Dedifferentiated amniotic fluid mesenchymal stem cell (primary cell): ENCODE data around the gene NUDT9.
A peak's percentile ranks its signal among the peaks of the same experiment; 100 is the strongest.
"Not testable (repeated sequence)": the region's sequence is repeated elsewhere in the genome, so short reads cannot be mapped to it uniquely, and the experiment has no call there.

ENCODE experiments used
- DNase-seq: peaks from one replicate; pipeline ENCODE4 v3.0.0-alpha.2; 2016; ENCODE audit errors: extremely low spot score

The NUDT9 gene

DNA sequence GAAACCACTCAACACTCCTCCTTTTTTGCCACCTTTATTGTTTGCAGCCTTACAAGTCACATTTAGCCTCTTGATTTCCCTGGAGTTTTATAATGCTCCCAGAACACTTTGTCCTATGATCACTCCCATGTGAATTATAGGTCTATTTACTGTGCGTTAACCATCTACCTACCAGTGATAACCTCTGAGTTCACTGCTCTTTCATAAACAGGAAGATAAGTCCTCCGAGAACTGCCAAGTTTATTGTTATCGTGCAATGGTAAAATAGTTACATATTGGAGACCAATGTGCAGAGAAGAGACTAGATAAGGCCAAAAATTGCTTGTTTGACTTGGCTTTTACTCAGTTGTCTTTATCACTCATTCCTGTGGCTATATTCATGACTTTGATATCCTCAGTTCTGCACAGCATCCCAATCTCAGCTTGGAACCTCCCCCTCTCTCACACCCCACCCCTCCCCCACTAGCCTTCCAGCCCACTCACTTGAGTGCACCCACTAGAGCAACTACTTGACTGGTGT is 12.9 kb upstream of the NUDT9 start:
- no peak for DNase-seq

DNA sequence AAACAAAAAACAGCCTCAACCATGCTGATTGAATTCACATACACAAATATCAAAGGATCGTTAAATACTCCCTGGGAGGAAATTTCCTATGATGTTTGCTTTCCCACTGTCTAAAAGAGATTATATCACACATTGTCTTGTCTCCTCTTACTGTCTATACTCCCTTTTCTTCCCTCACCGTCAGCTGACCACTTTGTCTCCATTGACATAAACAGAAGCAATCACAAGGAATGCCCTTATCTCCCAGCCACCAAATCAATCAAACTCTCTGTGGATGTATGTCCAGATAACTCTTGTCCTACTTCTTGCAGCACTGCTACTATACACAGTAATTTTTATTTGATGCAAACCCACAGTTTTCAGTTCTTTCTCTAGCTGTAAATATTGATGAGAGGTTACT is 12.2 kb upstream of the NUDT9 start:
- DNase-seq, result no peak

DNA sequence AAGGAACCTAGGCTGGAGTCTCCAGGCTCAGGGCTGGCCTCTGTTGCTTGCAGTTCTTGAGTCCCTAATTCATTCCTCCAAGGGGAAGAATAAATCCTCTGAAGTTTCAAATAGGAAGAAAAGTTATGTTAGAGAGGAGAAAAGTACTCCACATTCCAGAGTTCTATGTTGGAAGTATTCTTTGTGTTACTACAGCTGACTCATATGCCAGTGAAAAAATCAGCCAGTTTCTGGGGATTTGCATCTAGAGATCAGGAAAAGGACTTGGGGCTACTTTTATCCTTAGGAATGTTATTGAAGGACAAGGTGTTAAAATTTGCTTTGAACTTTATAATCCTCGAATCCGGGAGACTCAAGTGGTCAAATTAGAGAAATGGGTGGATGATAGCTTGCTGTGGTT is 11.7 kb upstream of the NUDT9 start:
- no peak for DNase-seq

DNA sequence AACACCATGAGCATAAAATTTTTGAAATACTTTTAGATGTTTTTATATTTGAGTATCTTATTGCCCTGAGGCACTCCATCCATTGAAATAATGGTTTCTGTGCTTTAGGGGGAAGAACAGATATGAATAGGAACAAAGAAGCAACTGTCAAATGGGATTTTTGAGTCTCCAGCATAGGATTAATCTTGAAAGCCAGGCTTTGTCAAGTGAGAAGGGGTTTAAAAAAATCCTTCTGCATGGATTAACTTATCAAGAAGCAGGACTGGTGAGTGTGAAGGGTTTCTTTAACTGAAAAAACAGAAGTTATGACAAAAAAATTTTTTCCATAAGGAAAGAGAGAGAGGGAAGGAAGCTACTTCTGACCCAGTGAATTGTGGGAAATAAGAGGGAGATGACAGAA is 7.6 kb upstream of the NUDT9 start:
- DNase-seq, result no peak

DNA sequence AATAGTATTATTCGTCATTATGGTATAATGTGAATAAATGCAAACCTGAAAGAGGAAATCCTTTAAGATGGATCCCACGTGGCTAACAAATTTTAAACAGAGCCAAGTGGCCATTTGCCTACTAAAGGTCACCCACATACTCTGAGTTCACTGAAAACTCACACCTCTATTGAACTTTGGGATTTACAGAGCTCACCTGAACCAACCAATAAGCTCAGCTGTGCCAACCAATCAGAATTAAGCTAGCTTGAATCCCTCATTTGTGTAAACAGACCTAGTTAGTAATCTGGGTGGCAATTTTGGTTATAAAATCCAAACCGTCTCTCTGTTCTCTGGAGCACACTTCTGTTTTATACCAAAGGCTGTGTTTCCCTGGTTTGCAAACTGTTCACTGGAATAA is 5.4 kb upstream of the NUDT9 start:
- no peak for DNase-seq

DNA sequence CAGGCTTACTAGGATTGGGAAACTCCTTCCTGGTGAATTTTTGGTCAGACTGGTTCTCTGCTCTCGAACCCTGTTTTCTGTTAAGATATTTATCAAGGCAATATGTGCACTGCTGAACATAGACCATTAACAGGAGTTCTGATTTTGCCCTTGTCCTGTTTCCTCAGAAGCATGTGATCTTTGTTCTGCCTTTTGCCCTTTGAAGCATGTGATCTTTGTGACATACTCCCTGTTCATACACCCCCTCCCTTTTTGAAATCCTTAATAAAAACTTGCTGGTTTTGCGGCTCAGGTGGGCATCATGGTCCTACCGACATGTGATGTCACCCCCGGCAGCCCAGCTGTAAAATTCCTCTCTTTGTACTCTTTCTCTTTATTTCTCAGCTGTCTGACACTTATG is 4.0 kb upstream of the NUDT9 start:
- not testable (repeated sequence) for DNase-seq

DNA sequence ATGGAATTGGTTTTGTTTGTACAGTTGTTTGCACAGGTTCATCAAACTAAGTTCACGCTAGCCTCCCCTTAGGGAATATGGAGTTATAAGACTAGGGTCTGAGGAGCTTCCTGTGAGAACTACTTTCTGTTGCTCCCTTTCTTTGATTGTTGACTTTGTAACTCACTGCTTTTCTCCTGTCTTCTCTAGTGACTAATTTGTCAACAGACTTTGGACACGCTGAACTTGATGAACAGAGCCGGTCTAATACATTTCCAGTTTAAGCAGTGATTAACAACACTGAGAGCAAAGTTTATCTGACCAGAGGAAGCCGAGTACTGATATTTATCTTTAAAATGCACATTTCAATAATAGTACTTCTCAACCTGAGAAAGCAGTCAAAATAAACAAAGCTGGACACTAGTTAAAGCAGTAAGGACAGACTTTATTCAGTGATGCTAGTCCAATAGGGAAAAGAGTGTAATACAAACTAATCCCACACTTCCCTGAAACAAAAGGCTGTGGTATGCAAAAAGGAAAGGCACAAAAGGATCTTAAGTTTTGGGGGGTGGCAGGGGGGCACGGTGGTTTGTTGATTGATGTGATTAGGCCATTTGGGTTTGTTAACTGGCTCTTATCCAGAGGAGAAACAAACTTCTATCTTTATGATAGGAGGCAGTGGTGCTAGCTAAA is 2.7 kb upstream of the NUDT9 start:
- no peak for DNase-seq

DNA sequence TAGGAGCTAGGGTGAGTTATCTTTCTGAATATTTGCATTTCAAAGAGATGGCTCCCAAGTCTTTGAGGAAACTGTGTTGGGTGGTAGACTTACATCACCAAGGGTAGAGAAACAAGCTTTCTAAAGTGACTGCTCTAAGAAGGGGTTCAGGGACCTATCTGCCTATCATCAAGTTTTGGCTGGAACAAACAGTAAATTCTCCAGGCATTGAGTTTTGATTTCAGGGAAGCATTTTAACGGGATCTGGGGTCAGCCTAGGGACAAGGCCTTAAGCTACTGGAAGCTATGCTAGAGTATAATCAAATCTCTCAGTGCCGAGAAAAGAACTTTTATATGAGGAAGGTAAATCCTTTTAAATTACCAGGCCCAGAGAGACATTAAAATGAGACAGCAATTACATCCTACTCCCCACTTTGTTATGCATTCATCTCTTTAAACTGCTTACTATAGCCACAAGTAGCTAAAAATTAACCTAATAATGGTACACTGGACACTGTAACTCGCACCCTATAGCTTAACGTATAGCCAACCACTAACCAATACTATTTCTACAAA is 2.0 kb upstream of the NUDT9 start:
- no peak for DNase-seq

DNA sequence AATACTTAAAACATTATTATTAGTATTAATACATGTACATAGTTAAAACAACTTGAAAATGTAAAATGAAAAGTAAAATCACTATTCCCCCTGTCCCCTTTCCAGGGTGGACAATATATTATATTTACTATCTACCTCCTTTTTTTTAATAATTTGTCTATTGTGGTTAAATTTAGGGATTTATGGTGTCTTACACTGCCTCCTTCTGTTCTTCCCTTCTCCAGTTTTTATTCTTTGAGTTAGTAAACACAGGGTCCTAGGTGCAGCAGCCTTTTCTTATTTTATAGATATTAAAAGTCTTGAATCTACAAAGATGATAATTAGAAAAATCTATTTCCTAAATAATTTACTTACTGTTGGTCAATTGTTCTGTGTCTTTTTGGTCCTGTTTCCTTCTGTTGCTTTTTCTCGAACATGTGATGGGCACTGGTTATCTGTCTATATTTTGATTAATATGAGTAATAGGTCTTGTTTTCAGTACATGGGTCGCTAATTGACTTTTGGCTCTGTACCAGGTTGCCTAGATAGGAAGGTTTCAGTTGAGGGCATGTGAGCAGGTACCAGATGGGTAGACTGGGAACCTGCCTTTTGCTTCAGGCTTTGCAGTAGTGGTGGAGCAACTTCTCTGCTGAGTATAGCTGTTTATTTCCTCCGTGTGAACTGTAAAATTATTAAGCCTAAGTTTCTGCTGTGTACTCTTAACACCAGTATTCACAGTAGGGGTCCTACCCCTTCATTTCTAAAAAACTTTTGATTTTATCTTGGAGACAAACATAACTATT is 1.1 kb downstream of the NUDT9 start:
- DNase-seq, result no peak

DNA sequence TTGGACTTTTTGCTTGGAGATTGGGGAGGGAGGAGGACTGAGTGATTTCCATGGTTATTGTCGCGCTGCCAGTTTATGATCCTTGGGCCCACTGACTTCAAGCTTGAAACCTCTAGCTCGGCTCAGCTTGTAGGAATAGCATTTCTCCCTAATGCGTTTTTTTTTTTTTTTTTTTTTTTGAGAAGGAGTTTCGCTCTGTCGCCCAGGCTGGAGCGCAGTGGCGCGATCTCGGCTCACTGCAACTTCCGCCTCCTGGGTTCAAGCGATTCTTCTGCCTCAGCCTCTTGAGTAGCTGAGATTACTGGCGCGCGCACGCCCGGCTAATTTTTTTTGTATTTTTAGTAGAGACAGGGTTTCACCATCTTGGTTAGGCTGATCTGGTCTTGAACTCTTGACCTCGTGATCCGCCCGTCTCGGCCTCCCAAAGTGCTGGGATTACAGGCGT is 1.7 kb downstream of the NUDT9 start:
- not testable (repeated sequence) for DNase-seq

DNA sequence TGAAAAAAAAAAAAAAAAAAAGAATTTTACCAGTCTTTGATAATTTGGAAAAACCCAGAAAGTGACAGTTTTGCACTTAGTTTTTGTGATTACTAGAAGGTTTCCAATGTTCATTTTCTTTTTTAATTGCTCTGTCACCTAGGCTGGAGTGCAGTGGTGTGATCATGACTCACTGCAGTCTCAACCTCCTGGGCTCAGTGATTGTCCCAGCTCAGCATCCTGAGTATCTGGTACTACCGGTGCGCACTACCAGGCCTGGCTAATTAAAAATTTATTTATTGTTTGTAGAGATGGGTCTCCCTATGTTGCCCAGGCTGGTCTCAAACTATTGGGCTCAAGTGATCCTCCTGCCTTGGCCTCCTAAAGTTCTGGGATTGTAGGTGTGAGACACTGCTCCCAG is 3.3 kb downstream of the NUDT9 start:
- DNase-seq, result no peak

DNA sequence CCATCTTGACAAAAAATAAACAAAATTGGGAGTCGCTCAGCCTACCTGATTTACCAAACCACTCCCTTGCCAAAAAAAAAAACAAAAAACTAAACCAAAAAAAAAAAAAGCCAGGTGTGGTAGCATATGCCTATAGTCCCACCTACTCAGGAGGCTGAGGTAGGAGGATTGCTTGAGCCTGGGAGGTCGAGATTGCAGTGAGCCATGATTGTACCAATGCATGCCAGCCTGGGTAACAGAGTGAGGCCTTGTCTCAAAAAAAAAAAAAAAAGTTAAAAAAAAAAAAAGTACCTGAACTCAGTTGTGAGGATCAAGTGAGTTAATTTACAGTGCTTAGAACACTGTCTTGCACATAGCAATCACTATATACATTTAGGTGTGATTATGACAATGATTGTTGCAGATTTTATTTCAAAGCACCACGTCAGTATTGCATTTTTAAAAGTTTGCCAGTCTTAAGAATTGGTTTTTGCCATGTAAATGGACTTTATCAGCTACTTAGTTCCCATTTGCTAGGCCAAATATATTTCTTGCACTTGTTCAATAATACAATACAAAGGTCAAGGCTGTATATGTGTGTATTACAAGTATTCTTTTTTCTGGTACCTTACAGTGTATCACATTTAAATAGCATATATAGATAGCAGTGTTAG is 4.6 kb downstream of the NUDT9 start:
- DNase-seq, result no peak

DNA sequence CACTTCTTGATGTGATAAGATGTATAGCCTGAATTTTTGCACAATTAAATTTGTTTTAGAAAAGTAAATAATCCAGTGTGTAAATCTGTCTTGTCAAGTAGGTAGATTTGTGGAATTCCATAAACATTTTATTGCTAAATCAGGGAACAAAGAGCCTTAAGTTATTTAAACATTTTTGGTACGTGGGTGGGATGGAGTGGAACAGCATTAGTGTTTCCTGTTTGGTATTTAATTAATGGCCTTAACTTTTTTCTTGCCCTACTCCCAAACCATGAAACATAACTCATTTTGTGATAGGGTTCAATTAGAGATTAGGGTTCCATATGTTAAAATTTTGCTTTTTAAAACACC is 5.1 kb downstream of the NUDT9 start:
- DNase-seq, result no peak

DNA sequence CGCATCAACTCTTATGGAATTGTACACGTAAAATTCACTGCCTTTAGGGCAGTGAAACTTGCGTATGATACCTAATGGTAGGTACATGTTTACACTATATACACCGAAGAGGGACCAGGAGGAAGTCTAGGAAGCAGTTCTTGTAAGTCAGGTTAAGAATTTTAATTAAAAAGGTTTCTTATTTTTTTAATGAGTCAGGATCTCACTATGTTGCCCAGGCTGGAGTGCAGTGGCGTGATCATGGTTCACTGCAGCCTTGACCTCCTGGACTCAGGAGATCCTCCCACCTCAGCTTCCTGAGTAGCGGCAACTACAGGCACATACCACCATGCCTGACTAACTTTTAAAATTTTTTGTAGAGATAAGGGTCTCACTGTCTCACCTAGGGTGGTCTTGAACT is 6.6 kb downstream of the NUDT9 start:
- DNase-seq, result no peak

DNA sequence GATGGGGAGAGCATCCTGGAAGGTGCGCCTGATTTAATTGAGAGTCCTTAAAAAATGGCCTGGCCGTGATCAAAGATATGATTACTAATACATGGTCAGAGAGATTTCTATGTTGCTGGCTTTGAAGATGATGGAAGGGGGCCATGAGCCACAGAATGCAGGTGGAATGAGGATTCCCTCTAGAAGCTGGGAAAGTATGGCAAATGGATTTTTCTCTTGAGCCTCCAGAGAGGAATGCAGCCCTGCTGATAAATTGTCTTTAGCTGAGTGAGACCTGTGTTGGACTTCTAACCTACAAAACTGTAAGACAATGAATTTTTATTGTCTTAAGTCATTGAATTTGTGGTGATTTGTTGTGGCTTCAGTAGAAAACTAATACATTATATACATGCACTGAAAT is 7.7 kb downstream of the NUDT9 start:
- no peak for DNase-seq

DNA sequence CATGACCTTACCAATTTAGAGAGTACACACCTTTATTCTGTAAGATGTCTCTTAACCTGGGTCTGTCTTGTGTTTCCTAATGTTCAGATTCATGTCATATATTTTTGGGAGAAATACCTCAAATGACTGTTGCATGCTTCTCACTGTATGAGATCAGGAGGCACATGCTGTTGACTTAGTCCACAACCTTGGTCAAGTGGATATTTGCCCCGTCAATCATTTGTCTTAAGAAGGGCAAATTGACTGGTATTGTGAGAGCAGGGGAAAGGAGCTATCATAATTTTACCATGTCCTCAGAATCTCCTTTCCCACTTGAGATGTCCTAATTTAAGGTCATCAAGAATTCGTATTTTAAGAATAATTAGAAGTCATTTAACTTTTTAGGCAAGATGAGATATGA is 11.0 kb downstream of the NUDT9 start:
- DNase-seq, result no peak

DNA sequence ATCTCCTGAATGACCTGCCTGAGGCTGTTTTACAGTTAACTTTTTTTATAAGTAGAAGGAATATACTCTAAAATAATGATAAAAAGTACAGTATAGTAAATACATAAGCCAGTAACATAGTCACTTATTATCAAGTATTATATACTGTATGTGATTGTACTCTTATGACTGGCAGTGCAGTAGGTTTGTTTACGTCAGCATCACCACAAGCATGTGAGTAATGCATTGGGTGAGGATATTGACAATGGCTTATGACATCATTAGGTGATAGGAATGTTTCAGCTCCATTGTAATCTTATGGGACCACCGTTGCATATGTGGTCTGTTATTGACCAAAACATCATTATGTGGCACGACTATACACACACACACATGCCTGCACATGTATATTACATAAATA is 20.5 kb downstream of the NUDT9 start:
- no peak for DNase-seq

DNA sequence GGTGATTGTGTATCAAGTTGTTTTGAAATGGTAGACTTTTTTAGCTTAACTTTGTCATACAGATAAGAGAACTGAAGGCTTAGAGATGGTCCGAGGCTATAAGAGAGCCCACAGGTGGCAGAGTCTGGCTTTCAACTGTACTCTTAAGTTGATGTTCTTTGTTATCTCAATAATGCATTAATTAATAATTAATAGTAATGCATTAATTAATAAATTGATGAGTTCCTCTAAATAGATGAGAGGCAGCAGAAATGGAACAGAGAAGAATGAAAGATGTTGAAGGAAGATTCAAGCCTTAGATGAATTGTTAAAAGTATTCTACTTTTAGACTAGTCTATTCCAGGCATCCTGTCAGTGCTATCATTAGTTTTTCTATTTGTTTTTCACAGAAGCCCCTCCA is 22.4 kb downstream of the NUDT9 start:
- DNase-seq, result no peak

DNA sequence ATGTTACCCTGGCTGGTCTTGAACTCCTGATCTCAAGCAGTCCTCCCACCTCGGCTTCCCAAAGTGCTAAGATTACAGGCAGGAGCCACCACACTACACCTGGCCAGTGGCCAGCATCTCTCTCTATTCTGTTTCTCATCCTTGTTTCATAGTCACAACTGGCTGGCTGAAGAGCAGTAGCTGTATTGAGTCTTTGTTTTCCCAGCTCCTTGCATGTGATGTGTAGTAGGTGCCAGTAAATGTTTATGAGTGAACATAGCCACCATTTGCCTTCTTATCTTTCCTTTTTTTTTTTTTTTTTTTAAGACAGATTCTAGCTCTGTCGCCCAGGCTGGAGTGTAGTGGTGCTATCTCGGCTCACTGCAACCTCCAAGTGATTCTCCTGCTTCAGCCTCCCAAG is 23.6 kb downstream of the NUDT9 start:
- DNase-seq, result no peak

DNA sequence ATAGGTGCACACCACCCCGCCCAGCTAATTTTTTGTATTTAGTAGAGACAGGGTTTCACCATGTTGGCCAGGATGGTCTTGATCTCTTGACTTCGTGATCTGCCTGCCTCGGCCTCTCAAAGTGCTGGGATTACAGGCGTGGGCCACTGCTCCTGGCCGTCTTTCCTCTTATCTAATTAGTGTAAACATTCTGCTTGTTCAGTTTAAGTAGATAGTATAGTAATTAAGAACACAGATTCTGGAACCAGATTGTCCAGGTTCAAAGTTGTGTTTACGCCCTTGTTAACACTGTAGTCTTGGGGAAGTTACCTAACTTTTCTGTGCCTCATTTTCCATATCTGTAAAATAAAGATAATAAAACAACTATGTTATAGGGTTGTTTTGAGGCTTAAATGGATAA is 24.0 kb downstream of the NUDT9 start:
- not testable (repeated sequence) for DNase-seq

DNA sequence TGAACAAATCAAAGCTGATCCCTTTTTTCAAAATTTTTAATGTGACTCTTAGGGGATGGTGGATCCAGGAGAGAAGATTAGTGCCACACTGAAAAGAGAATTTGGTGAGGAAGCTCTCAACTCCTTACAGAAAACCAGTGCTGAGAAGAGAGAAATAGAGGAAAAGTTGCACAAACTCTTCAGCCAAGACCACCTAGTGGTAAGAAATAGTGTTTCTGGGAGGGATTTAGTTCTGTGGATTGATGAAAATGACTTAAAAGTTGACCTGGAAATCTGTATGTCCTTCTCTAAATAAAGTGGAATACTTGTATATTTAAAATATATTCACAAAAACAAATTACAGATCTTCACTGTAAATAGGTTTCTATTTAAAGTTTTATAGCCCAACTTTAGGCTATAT is 29.2 kb downstream of the NUDT9 start:
- DNase-seq, result no peak

DNA sequence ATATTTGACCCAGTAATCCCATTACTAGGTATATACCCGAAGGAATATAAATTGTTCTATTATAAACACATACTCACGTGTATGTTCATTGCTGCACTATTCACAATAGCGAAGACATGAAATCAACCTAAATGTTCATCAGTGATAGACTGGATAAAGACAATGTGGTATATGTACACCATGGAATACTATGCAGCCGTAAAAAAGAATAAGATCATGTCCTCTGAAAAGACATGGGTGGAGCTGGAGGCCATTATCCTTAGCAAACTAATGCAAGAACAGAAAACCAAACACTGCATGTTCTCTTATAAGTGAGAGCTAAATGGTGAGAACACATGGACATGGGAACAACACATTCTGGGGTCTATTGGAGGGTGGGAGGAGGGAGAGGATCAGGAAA is 36.5 kb downstream of the NUDT9 start:
- DNase-seq, result no peak

DNA sequence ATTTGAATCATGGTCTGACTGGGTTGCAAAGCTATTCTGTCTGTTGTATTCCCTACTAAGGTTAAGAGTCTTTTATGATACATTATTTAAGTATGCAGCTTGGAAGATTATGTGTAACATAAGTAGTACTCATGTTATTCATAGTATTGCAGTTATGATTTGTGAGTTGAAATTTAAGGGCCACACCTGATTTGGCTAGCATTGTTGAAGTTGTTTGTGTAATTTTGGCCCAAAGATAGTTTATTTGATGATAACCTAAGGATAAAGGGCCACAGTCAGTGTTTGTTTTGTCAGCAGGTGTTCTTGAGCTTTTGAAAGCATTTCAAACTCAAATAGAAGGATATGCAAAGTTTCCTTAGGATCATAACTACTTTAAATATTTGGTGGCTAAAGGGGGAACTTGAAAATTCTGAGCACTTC is 38.9 kb downstream of the NUDT9 start:
- DNase-seq, result peak; percentile 23
